H1 (cell line): Measurements from ENCODE around the gene CHD2. TPM values are rescaled to one million over a fixed set of nuclear protein-coding genes. Genes with fewer than 3 reads are reported as not detected.

Experiments used
- BCL11A ChIP-seq, 2 experiments: IDR thresholded peaks; one replicate each; pipeline ENCODE4 v1.6.1; 2011; ENCODE audit warnings: low read depth in 2 of 2, low read length in 2 of 2, mild to moderate bottlenecking in 2 of 2
- CBX8 ChIP-seq: fragments of 300-800, 300-1000 bp; sonication (generic); IDR thresholded peaks from 2 replicates; pipeline ENCODE4 v1.7.1; 2016; ENCODE audit warnings: low read depth, low read length, borderline replicate concordance
- CEBPB ChIP-seq: IDR thresholded peaks from 2 replicates; pipeline ENCODE4 v1.6.1; 2012; ENCODE audit warnings: low read depth, low read length
- CREB1 ChIP-seq: IDR thresholded peaks from 2 replicates; pipeline ENCODE4 v1.6.1; 2012; ENCODE audit warnings: inconsistent platforms
- CTBP2 ChIP-seq: IDR thresholded peaks from 2 replicates; pipeline ENCODE4 v1.7.0; 2011; ENCODE audit warnings: borderline replicate concordance, mild to moderate bottlenecking, moderate library complexity, mixed read lengths, low read length; ENCODE audit not compliant: insufficient read depth, insufficient read length
- E2F6 ChIP-seq: IDR thresholded peaks from 2 replicates; pipeline ENCODE4 v1.6.1; 2012; ENCODE audit warnings: inconsistent platforms
- EP300 ChIP-seq, 2 experiments: IDR thresholded peaks; 1 replicate in 1 of 2; 2 replicates in 1 of 2; pipeline ENCODE4 v1.6.1; 2011 to 2012; ENCODE audit warnings: low read depth in 2 of 2, low read length in 2 of 2, mild to moderate bottlenecking in 2 of 2, borderline replicate concordance in 1 of 2, inconsistent platforms in 1 of 2, moderate library complexity in 1 of 2
- GABPA ChIP-seq: IDR thresholded peaks from 2 replicates; pipeline ENCODE4 v1.6.1; 2011; ENCODE audit warnings: mild to moderate bottlenecking, low read length, moderate library complexity, borderline replicate concordance; ENCODE audit not compliant: insufficient read depth
- KDM1A ChIP-seq: fragments of 200-600, 300-600 bp; sonication (generic); IDR thresholded peaks from 2 replicates; pipeline ENCODE4 v1.7.1; 2016; ENCODE audit warnings: mild to moderate bottlenecking, low read length, borderline replicate concordance
- KDM4A ChIP-seq: IDR thresholded peaks from one replicate; pipeline ENCODE4 v1.7.1; 2012; ENCODE audit warnings: low read depth, mild to moderate bottlenecking, moderate library complexity, low read length, inconsistent platforms; ENCODE audit not compliant: severe bottlenecking
- MAFK ChIP-seq: IDR thresholded peaks from 2 replicates; pipeline ENCODE4 v1.6.1; 2012; ENCODE audit warnings: low read depth, mild to moderate bottlenecking, improper control_type of control experiment, low read length
- NANOG ChIP-seq: IDR thresholded peaks from 2 replicates; pipeline ENCODE4 v1.6.1; 2011; ENCODE audit warnings: low read length, low read depth, mild to moderate bottlenecking, inconsistent platforms; ENCODE audit not compliant: insufficient read depth, poor library complexity, severe bottlenecking
- POLR2A ChIP-seq, 2 experiments: IDR thresholded peaks; 1 replicate in 1 of 2; 2 replicates in 1 of 2; pipeline ENCODE4 v1.6.1; 2011; ENCODE audit warnings: low read depth in 2 of 2, low read length in 2 of 2, mild to moderate bottlenecking in 2 of 2; ENCODE audit errors: control extremely low read depth in 1 of 2
- RAD21 ChIP-seq, 2 experiments: IDR thresholded peaks in 1 of 2; conservative IDR thresholded peaks in 1 of 2; 2 replicates each; pipeline ENCODE4 v1.6.1; 2011; ENCODE audit warnings: low read depth in 2 of 2, low read length in 2 of 2, improper control_type of control experiment in 1 of 2, inconsistent platforms in 1 of 2, mild to moderate bottlenecking in 1 of 2, moderate library complexity in 1 of 2
- RBBP5 ChIP-seq: IDR thresholded peaks from 2 replicates; pipeline ENCODE4 v1.7.1; 2012; ENCODE audit warnings: low read depth, mild to moderate bottlenecking, inconsistent platforms, low read length, moderate library complexity, borderline replicate concordance
- RFX5 ChIP-seq: IDR thresholded peaks from 2 replicates; pipeline ENCODE4 v1.6.1; 2011; ENCODE audit warnings: low read depth, low read length, improper control_type of control experiment, borderline replicate concordance
- SAP30 ChIP-seq: fragments of 300-600 bp; sonication (generic); IDR thresholded peaks from 2 replicates; pipeline ENCODE4 v1.7.1; 2012; ENCODE audit warnings: low read length, moderate library complexity, mild to moderate bottlenecking, inconsistent platforms; ENCODE audit not compliant: insufficient read depth, insufficient replicate concordance
- SIN3A ChIP-seq, 2 experiments: IDR thresholded peaks in 1 of 2; conservative IDR thresholded peaks in 1 of 2; 2 replicates each; pipeline ENCODE4 v1.6.1; 2011 to 2012; ENCODE audit warnings: low read length in 2 of 2, improper control_type of control experiment in 1 of 2, low read depth in 1 of 2, mild to moderate bottlenecking in 1 of 2
- SIRT6 ChIP-seq: IDR thresholded peaks from one replicate; pipeline ENCODE4 v1.7.1; 2012; ENCODE audit warnings: low read length, inconsistent platforms
- SP2 ChIP-seq: IDR thresholded peaks from 2 replicates; pipeline ENCODE4 v1.6.1; 2012; ENCODE audit warnings: mild to moderate bottlenecking, low read length, inconsistent platforms
- SRF ChIP-seq: IDR thresholded peaks from 2 replicates; pipeline ENCODE4 v1.6.1; 2011; ENCODE audit warnings: mild to moderate bottlenecking, low read depth, low read length, moderate library complexity
- TAF7 ChIP-seq: optimal IDR thresholded peaks from 2 replicates; pipeline ENCODE3; 2011; ENCODE audit warnings: low read depth, mild to moderate bottlenecking, inconsistent platforms, low read length, moderate library complexity, borderline replicate concordance
- TBP ChIP-seq: IDR thresholded peaks from 2 replicates; pipeline ENCODE4 v1.6.1; 2011; ENCODE audit warnings: low read depth, low read length, improper control_type of control experiment
- polyA plus RNA-seq, 7 experiments: library from polyadenylated mRNA; depleted of rRNA in 3 of 7; stranded (reverse) in 5 of 7; unstranded in 2 of 7; fragments of >200 nt in 5 of 7; fragments of 200-250 nt in 2 of 7; gene quantifications; 1 replicate in 5 of 7; 2 replicates in 1 of 7; 4 replicates in 1 of 7; pipeline versions ENCODE4 v1.2.1 to v1.2.3, GENCODE V29; 2011 to 2013; ENCODE audit warnings: missing spikeins in 2 of 7, mixed read lengths in 2 of 7
- total RNA-seq: library from RNA; stranded (reverse); fragmentation: NEBNext Ultra II Directional; extraction: Animal tissue kit (Norgen Biotek cat#: 25700); gene quantifications from 2 replicates; pipeline ENCODE4 v1.2.1, GENCODE V29; 2021

CHD2 gene
- total and polyA plus RNA-seq, 2 of the 8 experiments (the other 6 are each of a cell fraction or from before 2014, with no cell fraction given): 28.8 to 70.0 TPM

DNA sequence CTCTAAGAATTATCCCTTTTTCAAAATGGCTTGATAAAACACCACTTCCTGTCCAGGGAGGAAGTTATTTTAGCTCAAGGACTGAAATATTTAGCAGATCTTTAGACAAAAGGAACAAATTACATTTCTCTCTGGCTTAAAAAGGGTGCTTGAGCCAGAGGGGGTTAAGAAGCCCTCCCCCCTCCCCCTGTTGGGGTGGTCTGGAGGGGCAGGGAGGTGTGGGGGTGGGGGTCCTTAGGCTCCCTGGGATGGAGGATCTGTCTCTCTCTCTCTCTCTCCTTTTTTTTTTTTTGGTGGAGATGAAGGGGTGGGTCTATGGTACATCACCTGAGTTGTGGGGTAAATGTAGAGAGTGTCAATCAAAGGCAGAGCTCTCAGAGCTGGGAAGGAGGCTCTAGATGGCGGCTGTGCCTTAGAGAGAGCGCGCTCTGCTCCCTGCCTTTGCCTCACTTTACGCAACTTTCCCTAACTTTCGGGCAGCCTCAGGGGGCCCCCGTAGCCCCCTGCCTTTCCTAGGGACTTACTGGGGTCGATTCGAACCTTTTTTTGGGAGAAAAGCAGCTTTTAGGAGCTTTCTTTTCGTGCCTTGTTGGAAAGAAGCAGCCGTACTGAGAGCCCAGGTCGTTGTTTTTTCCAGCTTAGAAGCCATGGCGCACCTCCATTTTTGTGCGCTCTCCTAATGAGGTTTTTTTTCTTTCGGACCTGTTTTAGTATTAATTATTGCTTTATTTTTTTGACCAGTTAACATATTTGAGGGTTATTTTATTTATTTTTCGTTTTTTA, at the start of gene CHD2 (continued):
- no peak for TF ChIP-seq CBX8
- no peak for TF ChIP-seq RAD21 (IDR thresholded peaks at IDR 0.05 in 1 of 2, conservative IDR thresholded peaks at IDR 0.05 in 1 of 2; ENCODE audit: low read depth in 2 of 2, low read length in 2 of 2)
- TF ChIP-seq EP300 (IDR thresholded peaks at IDR 0.05; ENCODE audit: borderline replicate concordance in 1 of 2, low read depth in 2 of 2, low read length in 2 of 2): peak in 1 of 2 experiments; percentile 52; a peak in 1 of 3 replicates
- peak; percentile 96 for TF ChIP-seq TBP
- TF ChIP-seq BCL11A (IDR thresholded peaks at IDR 0.05; ENCODE audit: low read depth in 2 of 2, low read length in 2 of 2): no peak
- peak; percentile 100 for TF ChIP-seq POLR2A (IDR thresholded peaks at IDR 0.05; ENCODE audit: control extremely low read depth in 1 of 2, low read depth in 2 of 2, low read length in 2 of 2)
- TF ChIP-seq CREB1: 0 out of 2 replicates have a peak, but pooled peaks have one; percentile 36
- TF ChIP-seq KDM4A: peak; percentile 43
- no peak for TF ChIP-seq KDM1A
- no peak for TF ChIP-seq SRF
- no peak for TF ChIP-seq SP2
- peak in 1 of 2 experiments; percentile 70; a peak in 2 of 4 replicates for TF ChIP-seq SIN3A (conservative IDR thresholded peaks at IDR 0.05 in 1 of 2, IDR thresholded peaks at IDR 0.05 in 1 of 2; ENCODE audit: low read depth in 1 of 2, low read length in 2 of 2)
- TF ChIP-seq CEBPB: peak; percentile 74
- no peak for TF ChIP-seq SAP30
- no peak for TF ChIP-seq GABPA
- TF ChIP-seq E2F6: no peak
- no peak for TF ChIP-seq RFX5
- TF ChIP-seq NANOG: no peak
- TF ChIP-seq RBBP5: no peak
- peak; percentile 98 for TF ChIP-seq TAF7
- no peak for TF ChIP-seq MAFK
- TF ChIP-seq SIRT6: no peak
- TF ChIP-seq CTBP2: no peak
